ENCODE results near the gene ITGAV.

Gene ITGAV

GRCh38 chr2:186697536-186697935 lies 107.7 kb downstream of the ITGAV start:
- TF ChIP-seq, protein P1, sequence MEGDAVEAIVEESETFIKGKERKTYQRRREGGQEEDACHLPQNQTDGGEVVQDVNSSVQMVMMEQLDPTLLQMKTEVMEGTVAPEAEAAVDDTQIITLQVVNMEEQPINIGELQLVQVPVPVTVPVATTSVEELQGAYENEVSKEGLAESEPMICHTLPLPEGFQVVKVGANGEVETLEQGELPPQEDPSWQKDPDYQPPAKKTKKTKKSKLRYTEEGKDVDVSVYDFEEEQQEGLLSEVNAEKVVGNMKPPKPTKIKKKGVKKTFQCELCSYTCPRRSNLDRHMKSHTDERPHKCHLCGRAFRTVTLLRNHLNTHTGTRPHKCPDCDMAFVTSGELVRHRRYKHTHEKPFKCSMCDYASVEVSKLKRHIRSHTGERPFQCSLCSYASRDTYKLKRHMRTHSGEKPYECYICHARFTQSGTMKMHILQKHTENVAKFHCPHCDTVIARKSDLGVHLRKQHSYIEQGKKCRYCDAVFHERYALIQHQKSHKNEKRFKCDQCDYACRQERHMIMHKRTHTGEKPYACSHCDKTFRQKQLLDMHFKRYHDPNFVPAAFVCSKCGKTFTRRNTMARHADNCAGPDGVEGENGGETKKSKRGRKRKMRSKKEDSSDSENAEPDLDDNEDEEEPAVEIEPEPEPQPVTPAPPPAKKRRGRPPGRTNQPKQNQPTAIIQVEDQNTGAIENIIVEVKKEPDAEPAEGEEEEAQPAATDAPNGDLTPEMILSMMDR (IDR thresholded peaks at IDR 0.05; ENCODE audit: borderline replicate concordance, control extremely low read depth, extremely low read depth, insufficient read depth, missing control alignments) = no peak
- DNase-seq (ENCODE audit: low spot score) = no peak
- in situ Hi-C loops (cut with MboI; ENCODE audit: low sequenced_read_pairs, unreplicated experiment) = no loop called here

- no peak for DNase-seq (ENCODE audit: low spot score)
- in situ Hi-C loops (cut with MboI; ENCODE audit: low sequenced_read_pairs, unreplicated experiment) = no loop called here
- TF ChIP-seq, protein P1 (IDR thresholded peaks at IDR 0.05; ENCODE audit: borderline replicate concordance, control extremely low read depth, extremely low read depth, insufficient read depth, missing control alignments) = no peak
These were observed 109.9 kb downstream of the ITGAV start for GRCh38 chr2:186699742-186700141.

- TF ChIP-seq, protein P1 (IDR thresholded peaks at IDR 0.05; ENCODE audit: borderline replicate concordance, control extremely low read depth, extremely low read depth, insufficient read depth, missing control alignments) = no peak
- DNase-seq (ENCODE audit: low spot score) = no peak
- in situ Hi-C loops (cut with MboI; ENCODE audit: low sequenced_read_pairs, unreplicated experiment) = no loop called here
These were observed 112.2 kb downstream of the ITGAV start for GRCh38 chr2:186702006-186702405.

DNA sequence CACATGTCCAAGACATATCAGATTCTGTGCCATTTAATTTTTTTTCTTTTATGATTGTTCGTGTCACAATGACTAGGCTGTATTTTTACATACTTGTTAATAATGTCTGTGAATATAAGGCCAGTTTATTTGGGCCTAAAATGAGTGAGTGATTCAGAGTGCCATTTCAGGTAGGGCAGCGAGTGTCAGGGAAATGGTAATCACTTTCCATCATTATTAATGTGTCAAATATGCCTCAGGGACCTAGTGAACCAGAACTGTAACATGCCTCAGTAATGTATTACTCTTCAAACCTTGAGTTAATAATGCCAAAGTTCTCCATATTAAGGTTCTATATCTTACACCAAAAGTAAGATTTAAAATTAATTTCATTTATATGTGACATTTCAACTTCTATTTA lies 112.6 kb downstream of the ITGAV start:
- in situ Hi-C loops (cut with MboI; ENCODE audit: low sequenced_read_pairs, unreplicated experiment) = no loop called here
- no peak for DNase-seq (ENCODE audit: low spot score)
- TF ChIP-seq, protein P1 (IDR thresholded peaks at IDR 0.05; ENCODE audit: borderline replicate concordance, control extremely low read depth, extremely low read depth, insufficient read depth, missing control alignments) = no peak

- DNase-seq (ENCODE audit: low spot score) = no peak
- TF ChIP-seq, protein P1 (IDR thresholded peaks at IDR 0.05; ENCODE audit: borderline replicate concordance, control extremely low read depth, extremely low read depth, insufficient read depth, missing control alignments) = no peak
- in situ Hi-C loops (cut with MboI; ENCODE audit: low sequenced_read_pairs, unreplicated experiment) = no loop called here
These were observed 115.0 kb downstream of the ITGAV start for GRCh38 chr2:186704897-186705296.

GRCh38 chr2:186709529-186710450 lies 119.9 kb downstream of the ITGAV start:
- DNase-seq (ENCODE audit: low spot score) = no peak
- TF ChIP-seq, protein P1 (IDR thresholded peaks at IDR 0.05; ENCODE audit: borderline replicate concordance, control extremely low read depth, extremely low read depth, insufficient read depth, missing control alignments) = no peak
- in situ Hi-C loops (cut with MboI; ENCODE audit: low sequenced_read_pairs, unreplicated experiment) = no loop called here
